Neural progenitor cell (in vitro differentiated cells): ENCODE data around the gene WDHD1.

Source experiments
- EZH2phosphoT487 ChIP-seq: fragments of 200-600 bp; sonication (generic); IDR thresholded peaks from 2 replicates; pipeline ENCODE4 v1.6.1; 2017; ENCODE audit warnings: antibody characterized with exemption
- TF ChIP-seq, protein P1 (sequence below): fragments of 200-600 bp; sonication (generic); IDR thresholded peaks from 2 replicates; pipeline ENCODE4 v1.5.1; 2017; ENCODE audit warnings: antibody characterized with exemption, mild to moderate bottlenecking

DNA sequence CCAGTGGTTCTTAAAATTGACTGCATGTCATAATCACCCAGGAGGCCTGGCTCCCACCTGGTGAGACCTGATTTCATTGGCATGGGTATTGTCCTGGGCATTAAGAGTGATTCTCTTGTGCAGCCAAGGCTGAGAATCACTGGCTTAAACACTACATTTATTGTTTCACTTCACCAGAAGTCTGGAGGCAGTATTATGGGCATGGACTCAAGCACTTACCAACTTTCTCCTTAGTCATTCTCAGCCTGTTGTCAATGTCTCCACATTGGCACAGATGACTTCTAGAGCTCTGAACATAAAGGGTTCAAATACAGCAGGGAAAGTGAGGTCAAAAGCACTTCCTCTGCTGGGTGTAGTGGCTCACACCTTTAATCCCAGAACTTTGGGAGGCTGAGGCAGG, 98.7 kb downstream of the WDHD1 start:
- TF ChIP-seq, protein P1, sequence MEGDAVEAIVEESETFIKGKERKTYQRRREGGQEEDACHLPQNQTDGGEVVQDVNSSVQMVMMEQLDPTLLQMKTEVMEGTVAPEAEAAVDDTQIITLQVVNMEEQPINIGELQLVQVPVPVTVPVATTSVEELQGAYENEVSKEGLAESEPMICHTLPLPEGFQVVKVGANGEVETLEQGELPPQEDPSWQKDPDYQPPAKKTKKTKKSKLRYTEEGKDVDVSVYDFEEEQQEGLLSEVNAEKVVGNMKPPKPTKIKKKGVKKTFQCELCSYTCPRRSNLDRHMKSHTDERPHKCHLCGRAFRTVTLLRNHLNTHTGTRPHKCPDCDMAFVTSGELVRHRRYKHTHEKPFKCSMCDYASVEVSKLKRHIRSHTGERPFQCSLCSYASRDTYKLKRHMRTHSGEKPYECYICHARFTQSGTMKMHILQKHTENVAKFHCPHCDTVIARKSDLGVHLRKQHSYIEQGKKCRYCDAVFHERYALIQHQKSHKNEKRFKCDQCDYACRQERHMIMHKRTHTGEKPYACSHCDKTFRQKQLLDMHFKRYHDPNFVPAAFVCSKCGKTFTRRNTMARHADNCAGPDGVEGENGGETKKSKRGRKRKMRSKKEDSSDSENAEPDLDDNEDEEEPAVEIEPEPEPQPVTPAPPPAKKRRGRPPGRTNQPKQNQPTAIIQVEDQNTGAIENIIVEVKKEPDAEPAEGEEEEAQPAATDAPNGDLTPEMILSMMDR, result no peak
- TF ChIP-seq EZH2phosphoT487, result no peak
